ENCODE measurements around the gene EPHB2. TPM values are rescaled to one million over a fixed set of nuclear protein-coding genes. Genes with fewer than 3 reads are reported as not detected.

Gene EPHB2
- total and polyA plus RNA-seq, 2 of the 13 experiments (the other 11 are each of a cell fraction or from before 2014, with no cell fraction given): 0.03 to 0.11 TPM

DNA sequence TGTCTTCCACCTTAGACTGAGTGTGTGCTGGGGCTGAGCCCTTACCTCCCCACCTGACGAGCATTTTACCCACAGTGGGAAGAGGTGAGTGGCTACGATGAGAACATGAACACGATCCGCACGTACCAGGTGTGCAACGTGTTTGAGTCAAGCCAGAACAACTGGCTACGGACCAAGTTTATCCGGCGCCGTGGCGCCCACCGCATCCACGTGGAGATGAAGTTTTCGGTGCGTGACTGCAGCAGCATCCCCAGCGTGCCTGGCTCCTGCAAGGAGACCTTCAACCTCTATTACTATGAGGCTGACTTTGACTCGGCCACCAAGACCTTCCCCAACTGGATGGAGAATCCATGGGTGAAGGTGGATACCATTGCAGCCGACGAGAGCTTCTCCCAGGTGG lies 73.7 kb downstream of the EPHB2 start:
- ChIA-PET CTCF (ENCODE audit: low intra/inter-chr PET ratio, low total read pairs) (no interaction called here), POLR2A (no interaction called here)
- Histone ChIP-seq H3K27ac (ENCODE audit: extremely low read length, insufficient read depth, low read length) (no peak overlapping the region), H3K4me1 (ENCODE audit: insufficient read depth, low read length) (no peaks in the 10 kb centered on the region), H3K79me2 (ENCODE audit: insufficient read depth, low read length) (no peaks in the 10 kb centered on the region), H3K9me3 (ENCODE audit: low read length) (no peaks in the 10 kb centered on the region), H3K4me2 (ENCODE audit: low read depth, low read length) (no peak overlapping the region), H2AFZ (ENCODE audit: low read length) (no peak overlapping the region), H3K9ac (ENCODE audit: insufficient read depth, low read depth, low read length) (no peak overlapping the region), H4K20me1 (ENCODE audit: insufficient read depth, low read length) (no peaks in the 10 kb centered on the region), H3K4me3 (replicated peaks in 1 of 3; ENCODE audit: insufficient read depth in 1 of 3, low read depth in 2 of 3, low read length in 3 of 3) (no peak overlapping the region), H3K27me3 (ENCODE audit: control insufficient read depth in 1 of 2, insufficient read depth in 2 of 2, low read length in 2 of 2) (peaks cover 2 to 7% of the 10 kb centered on the region in 2 experiments; a peak in 1 of 5 replicates), H3K36me3 (replicated peaks in 1 of 2; ENCODE audit: control insufficient read depth in 1 of 2, insufficient read depth in 2 of 2, low read length in 2 of 2) (no peaks in the 10 kb centered on the region)
- DNase-seq (ENCODE audit: low spot score) (no peak), FAIRE-seq (no peak), ATAC-seq (no peak)
- TF ChIP-seq YEATS4 (CRISPR knock-in tag; IDR thresholded peaks at IDR 0.05; ENCODE audit: borderline replicate concordance) (no peak), ARHGAP35 (CRISPR knock-in tag; IDR thresholded peaks at IDR 0.05; ENCODE audit: borderline replicate concordance) (no peak), ZNF205 (CRISPR knock-in tag; IDR thresholded peaks at IDR 0.05) (no peak), NFKB2 (CRISPR knock-in tag; IDR thresholded peaks at IDR 0.05; ENCODE audit: borderline replicate concordance) (no peak), SP2 (CRISPR knock-in tag; IDR thresholded peaks at IDR 0.05) (no peak), FOXA3 (CRISPR knock-in tag; IDR thresholded peaks at IDR 0.05) (no peak)
- TF ChIP-seq, protein P1, sequence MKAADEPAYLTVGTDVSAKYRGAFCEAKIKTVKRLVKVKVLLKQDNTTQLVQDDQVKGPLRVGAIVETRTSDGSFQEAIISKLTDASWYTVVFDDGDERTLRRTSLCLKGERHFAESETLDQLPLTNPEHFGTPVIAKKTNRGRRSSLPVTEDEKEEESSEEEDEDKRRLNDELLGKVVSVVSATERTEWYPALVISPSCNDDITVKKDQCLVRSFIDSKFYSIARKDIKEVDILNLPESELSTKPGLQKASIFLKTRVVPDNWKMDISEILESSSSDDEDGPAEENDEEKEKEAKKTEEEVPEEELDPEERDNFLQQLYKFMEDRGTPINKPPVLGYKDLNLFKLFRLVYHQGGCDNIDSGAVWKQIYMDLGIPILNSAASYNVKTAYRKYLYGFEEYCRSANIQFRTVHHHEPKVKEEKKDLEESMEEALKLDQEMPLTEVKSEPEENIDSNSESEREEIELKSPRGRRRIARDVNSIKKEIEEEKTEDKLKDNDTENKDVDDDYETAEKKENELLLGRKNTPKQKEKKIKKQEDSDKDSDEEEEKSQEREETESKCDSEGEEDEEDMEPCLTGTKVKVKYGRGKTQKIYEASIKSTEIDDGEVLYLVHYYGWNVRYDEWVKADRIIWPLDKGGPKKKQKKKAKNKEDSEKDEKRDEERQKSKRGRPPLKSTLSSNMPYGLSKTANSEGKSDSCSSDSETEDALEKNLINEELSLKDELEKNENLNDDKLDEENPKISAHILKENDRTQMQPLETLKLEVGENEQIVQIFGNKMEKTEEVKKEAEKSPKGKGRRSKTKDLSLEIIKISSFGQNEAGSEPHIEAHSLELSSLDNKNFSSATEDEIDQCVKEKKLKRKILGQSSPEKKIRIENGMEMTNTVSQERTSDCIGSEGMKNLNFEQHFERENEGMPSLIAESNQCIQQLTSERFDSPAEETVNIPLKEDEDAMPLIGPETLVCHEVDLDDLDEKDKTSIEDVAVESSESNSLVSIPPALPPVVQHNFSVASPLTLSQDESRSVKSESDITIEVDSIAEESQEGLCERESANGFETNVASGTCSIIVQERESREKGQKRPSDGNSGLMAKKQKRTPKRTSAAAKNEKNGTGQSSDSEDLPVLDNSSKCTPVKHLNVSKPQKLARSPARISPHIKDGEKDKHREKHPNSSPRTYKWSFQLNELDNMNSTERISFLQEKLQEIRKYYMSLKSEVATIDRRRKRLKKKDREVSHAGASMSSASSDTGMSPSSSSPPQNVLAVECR (CRISPR knock-in tag; IDR thresholded peaks at IDR 0.05; ENCODE audit: borderline replicate concordance): no peak
- TF ChIP-seq, protein P2, sequence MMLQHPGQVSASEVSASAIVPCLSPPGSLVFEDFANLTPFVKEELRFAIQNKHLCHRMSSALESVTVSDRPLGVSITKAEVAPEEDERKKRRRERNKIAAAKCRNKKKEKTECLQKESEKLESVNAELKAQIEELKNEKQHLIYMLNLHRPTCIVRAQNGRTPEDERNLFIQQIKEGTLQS (CRISPR knock-in tag; IDR thresholded peaks at IDR 0.05): no peak
- in situ Hi-C loops (cut with HindIII; ENCODE audit: extremely low pct_ligation_motif_present, low pct_unique_long_range_greater_than_20kb) (no loop called here), intact Hi-C loops (cut with micrococcal nuclease; ENCODE audit: unreplicated experiment) (no loop called here)
- no TSS peak for BruUV-seq (replicated peaks)
- WGBS (ENCODE audit: low lambda C conversion rate): 74% methylated on average over 10 of the region's 19 CpGs

Measured in HepG2 (cell line).